HuH-7 (cell line): ENCODE data around the gene THPO.

Experiments used
- DNase-seq: peaks from one replicate; pipeline ENCODE4 v3.0.0; 2011; ENCODE audit warnings: low spot score

The THPO gene

GRCh38 chr3:184384856-184385422 is 6.9 kb upstream of the THPO start:
- no peak for DNase-seq

- no peak for DNase-seq
Observed at GRCh38 chr3:184384342-184384741, 6.3 kb upstream of the THPO start.

GRCh38 chr3:184383033-184383740 is 5.2 kb upstream of the THPO start:
- no peak for DNase-seq

GRCh38 chr3:184382326-184383032 is 4.5 kb upstream of the THPO start:
- DNase-seq: no peak

GRCh38 chr3:184381261-184382224 is 3.5 kb upstream of the THPO start:
- DNase-seq: no peak

- DNase-seq: peak; percentile 47
Observed at GRCh38 chr3:184380627-184381260, 2.7 kb upstream of the THPO start.

GRCh38 chr3:184380185-184380626 is 2.2 kb upstream of the THPO start:
- peak; percentile 82 for DNase-seq

- DNase-seq: peak; percentile 43
Observed at GRCh38 chr3:184379358-184380184, 1.6 kb upstream of the THPO start, which contains the start of gene CHRD. CHRD (plus strand) TSS chr3:184380054; CDS start chr3:184380319, 265 bp downstream.

GRCh38 chr3:184378651-184379357 is 797 bp upstream of the THPO start:
- DNase-seq: no peak

GRCh38 chr3:184377374-184377773 is 633 bp downstream of the THPO start:
- DNase-seq: no peak

- DNase-seq: no peak
Observed at GRCh38 chr3:184375747-184376461, 2.1 kb downstream of the THPO start.

GRCh38 chr3:184373422-184373821 is 4.6 kb downstream of the THPO start:
- no peak for DNase-seq

- no peak for DNase-seq
Observed at GRCh38 chr3:184372911-184373310, 5.1 kb downstream of the THPO start.

- DNase-seq: no peak
Observed at GRCh38 chr3:184372296-184372821, 5.6 kb downstream of the THPO start.

GRCh38 chr3:184371570-184372018 is 6.4 kb downstream of the THPO start:
- DNase-seq: peak; percentile 78

- no peak for DNase-seq
Observed at GRCh38 chr3:184368586-184369183, 9.3 kb downstream of the THPO start.

GRCh38 chr3:184368116-184368515 is 9.9 kb downstream of the THPO start:
- no peak for DNase-seq

- no peak for DNase-seq
Observed at GRCh38 chr3:184366619-184367289, 11.3 kb downstream of the THPO start.
